Stimulated activated CD4-positive, alpha-beta T cell treated with anti-CD3 and anti-CD28 coated beads, Interleukin-2, amount 100 ng/mL, for 4 hours (primary cell): Measurements from ENCODE around the gene POLN.
A peak's percentile ranks its signal among the peaks of the same experiment; 100 is the strongest.
"Not testable (repeated sequence)": the region's sequence is repeated elsewhere in the genome, so short reads cannot be mapped to it uniquely, and the experiment has no call there.

Experiments
- DNase-seq: peaks from one replicate; pipeline ENCODE4 v3.0.0-alpha.2; 2020; ENCODE audit warnings: low read depth

POLN gene

GRCh38 chr4:2251073-2251794 lies 9.3 kb upstream of the POLN start:
- DNase-seq = no peak

- DNase-seq = no peak
Measured at GRCh38 chr4:2250357-2251072, 8.6 kb upstream of the POLN start.

GRCh38 chr4:2249526-2250356 lies 7.8 kb upstream of the POLN start:
- no peak for DNase-seq

- no peak for DNase-seq
Measured at GRCh38 chr4:2248821-2249261, 6.9 kb upstream of the POLN start.

GRCh38 chr4:2248044-2248780 lies 6.3 kb upstream of the POLN start:
- DNase-seq = no peak

- no peak for DNase-seq
Measured at GRCh38 chr4:2247128-2248043, 5.5 kb upstream of the POLN start.

GRCh38 chr4:2246384-2247127 lies 4.6 kb upstream of the POLN start:
- no peak for DNase-seq

- DNase-seq = no peak
Measured at GRCh38 chr4:2245787-2246275, 3.9 kb upstream of the POLN start.

- no peak for DNase-seq
Measured at GRCh38 chr4:2245057-2245786, 3.3 kb upstream of the POLN start.

- DNase-seq = no peak
Measured at GRCh38 chr4:2243681-2244380, 1.9 kb upstream of the POLN start.

GRCh38 chr4:2241003-2241402 lies 918 bp downstream of the POLN start:
- no peak for DNase-seq

- DNase-seq = no peak
Measured at GRCh38 chr4:2236944-2237666, 4.8 kb downstream of the POLN start.

- no peak for DNase-seq
Measured at GRCh38 chr4:2231082-2231481, 10.8 kb downstream of the POLN start.

GRCh38 chr4:2226261-2226660 lies 15.7 kb downstream of the POLN start:
- DNase-seq = no peak

GRCh38 chr4:2222838-2223237 lies 19.1 kb downstream of the POLN start:
- no peak for DNase-seq

- not testable (repeated sequence) for DNase-seq
Measured at GRCh38 chr4:2221378-2221777, 20.5 kb downstream of the POLN start.

- DNase-seq = peak; percentile 68
Measured at GRCh38 chr4:2220016-2220630, 21.8 kb downstream of the POLN start.
